GM18520 (cell line): ENCODE results near the gene CSE1L.
"Not testable (repeated sequence)": the region's sequence is repeated elsewhere in the genome, so short reads cannot be mapped to it uniquely, and the experiment has no call there.

Experiments
- ATAC-seq: cut with Tn5 transposase; IDR thresholded peaks from one replicate; pipeline ENCODE4 v1.9.1; 2021; ENCODE audit not compliant: unreplicated experiment

CSE1L gene

GRCh38 chr20:49122920-49123319 is 76.8 kb downstream of the CSE1L start:
- no peak for ATAC-seq

GRCh38 chr20:49123982-49124381 is 77.9 kb downstream of the CSE1L start:
- ATAC-seq, result no peak

GRCh38 chr20:49132995-49133478 is 86.9 kb downstream of the CSE1L start:
- ATAC-seq, result no peak

GRCh38 chr20:49133571-49133970 is 87.5 kb downstream of the CSE1L start:
- no peak for ATAC-seq

GRCh38 chr20:49134797-49135196 is 88.7 kb downstream of the CSE1L start:
- not testable (repeated sequence) for ATAC-seq

- ATAC-seq, result no peak
These were observed 90.9 kb downstream of the CSE1L start for GRCh38 chr20:49136817-49137571.

GRCh38 chr20:49138431-49138830 is 92.3 kb downstream of the CSE1L start:
- ATAC-seq, result no peak

GRCh38 chr20:49140411-49140810 is 94.3 kb downstream of the CSE1L start:
- no peak for ATAC-seq

GRCh38 chr20:49140834-49141233 is 94.7 kb downstream of the CSE1L start:
- no peak for ATAC-seq
